ENCODE data around the gene IRAK3.
"Not testable (repeated sequence)": the region's sequence is repeated elsewhere in the genome, so short reads cannot be mapped to it uniquely, and the experiment has no call there.

IRAK3 gene

GRCh38 chr12:66268562-66268961, 79.5 kb downstream of the IRAK3 start:
- DNase-seq = no peak

- DNase-seq = no peak
These were observed 80.1 kb downstream of the IRAK3 start for GRCh38 chr12:66269142-66269541.

- peak; percentile 32 for DNase-seq
These were observed 80.9 kb downstream of the IRAK3 start for GRCh38 chr12:66269757-66270383.

GRCh38 chr12:66270613-66271012, 81.6 kb downstream of the IRAK3 start:
- no peak for DNase-seq

- no peak for DNase-seq
These were observed 83.6 kb downstream of the IRAK3 start for GRCh38 chr12:66272650-66273049.

GRCh38 chr12:66273147-66273546, 84.1 kb downstream of the IRAK3 start:
- DNase-seq = no peak

GRCh38 chr12:66275040-66275439, 86.0 kb downstream of the IRAK3 start:
- no peak for DNase-seq

- DNase-seq = no peak
These were observed 90.2 kb downstream of the IRAK3 start for GRCh38 chr12:66279123-66279712.

GRCh38 chr12:66280561-66280960, 91.5 kb downstream of the IRAK3 start:
- no peak for DNase-seq

GRCh38 chr12:66282244-66282643, 93.2 kb downstream of the IRAK3 start:
- DNase-seq = no peak

GRCh38 chr12:66287275-66287674, 98.3 kb downstream of the IRAK3 start:
- no peak for DNase-seq

GRCh38 chr12:66288121-66288520, 99.1 kb downstream of the IRAK3 start:
- DNase-seq = no peak

GRCh38 chr12:66289485-66289884, 100.5 kb downstream of the IRAK3 start:
- no peak for DNase-seq

GRCh38 chr12:66290716-66291200, 101.7 kb downstream of the IRAK3 start:
- DNase-seq = no peak

GRCh38 chr12:66296176-66296683, 107.2 kb downstream of the IRAK3 start:
- DNase-seq = no peak

- no peak for DNase-seq
These were observed 108.1 kb downstream of the IRAK3 start for GRCh38 chr12:66297080-66297479.

GRCh38 chr12:66297923-66298322, 108.9 kb downstream of the IRAK3 start:
- no peak for DNase-seq

- DNase-seq = peak; percentile 90
These were observed 113.2 kb downstream of the IRAK3 start, which contains the start of gene HELB for GRCh38 chr12:66301944-66302826. Gene HELB, plus strand, starts transcription at chr12:66302493. Its CDS starts 111 bp downstream, at chr12:66302604.

- DNase-seq = no peak
These were observed 113.8 kb downstream of the IRAK3 start for GRCh38 chr12:66302827-66303169.

- not testable (repeated sequence) for DNase-seq
These were observed 114.3 kb downstream of the IRAK3 start for GRCh38 chr12:66303316-66303804.
